Measurements from ENCODE around the gene SMAD7. TPM values are rescaled to one million over a fixed set of nuclear protein-coding genes. Genes with fewer than 3 reads are reported as not detected.
A peak's percentile ranks its signal among the peaks of the same experiment; 100 is the strongest.

The SMAD7 gene
- total RNA-seq, 1 experiment from 2014 or later = 18.6 TPM

DNA sequence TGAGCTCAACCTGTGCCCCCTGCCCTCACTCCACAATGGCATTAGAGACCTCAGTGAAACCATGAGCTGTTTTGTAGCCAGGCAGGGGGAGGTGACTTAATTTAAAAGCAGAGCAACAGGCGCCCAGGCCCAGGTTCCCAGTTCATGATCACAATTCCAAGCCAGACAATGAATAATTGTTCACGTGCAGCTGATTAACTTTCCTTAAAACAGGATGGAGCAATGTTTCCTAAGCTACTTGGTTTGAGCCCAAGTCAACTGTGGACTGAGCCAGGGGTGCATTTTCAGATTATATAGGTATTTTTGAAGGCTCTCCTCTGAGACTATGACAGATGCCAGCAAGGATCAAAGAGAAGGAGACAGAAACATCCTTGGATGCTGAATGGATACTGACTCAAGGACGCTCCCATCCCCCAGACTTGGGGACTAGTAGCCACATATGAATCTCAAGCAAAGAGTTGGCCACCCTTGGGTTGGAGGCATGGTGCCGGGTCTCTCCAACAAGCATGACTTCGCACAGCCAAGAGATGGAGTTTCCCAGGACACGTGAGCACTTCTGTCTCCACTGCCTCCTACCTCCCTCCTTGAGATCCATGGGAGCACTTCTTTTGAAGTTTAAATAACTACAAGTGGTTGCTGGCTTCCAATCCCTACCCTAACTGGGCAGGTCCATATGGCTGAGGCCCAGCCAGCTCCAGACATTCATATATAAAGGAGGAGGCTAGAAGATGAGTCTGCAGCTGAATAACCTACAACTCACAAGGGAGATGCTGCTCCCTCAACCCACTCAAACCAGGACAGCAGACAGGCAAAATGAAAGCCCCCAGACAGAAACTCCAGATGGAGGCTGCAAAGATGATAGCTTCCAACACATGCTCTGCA is 12.7 kb downstream of the SMAD7 start:
- no peak for DNase-seq (ENCODE audit: low spot score)
- in situ Hi-C loops (cut with HindIII; ENCODE audit: low sequenced_read_pairs) = no loop called here

DNA sequence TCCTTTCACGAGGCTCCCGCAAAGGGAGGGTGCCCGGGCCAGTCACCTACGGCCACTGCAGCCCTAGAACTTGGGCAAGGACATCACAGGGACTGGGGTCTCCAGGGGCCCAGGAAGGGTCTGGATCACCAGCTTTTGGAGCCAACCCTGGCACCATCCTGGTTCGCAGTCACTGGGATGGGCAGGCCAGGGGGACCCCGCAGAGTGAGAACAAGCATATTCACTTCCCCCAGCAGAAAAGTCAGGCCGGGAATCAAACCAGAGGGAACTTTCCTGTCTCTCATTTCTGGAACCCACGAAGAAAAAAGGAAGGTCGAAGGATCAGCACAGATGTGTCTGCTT is 15.4 kb downstream of the SMAD7 start:
- in situ Hi-C loops (cut with HindIII; ENCODE audit: low sequenced_read_pairs) = no loop called here
- no peak for DNase-seq (ENCODE audit: low spot score)

DNA sequence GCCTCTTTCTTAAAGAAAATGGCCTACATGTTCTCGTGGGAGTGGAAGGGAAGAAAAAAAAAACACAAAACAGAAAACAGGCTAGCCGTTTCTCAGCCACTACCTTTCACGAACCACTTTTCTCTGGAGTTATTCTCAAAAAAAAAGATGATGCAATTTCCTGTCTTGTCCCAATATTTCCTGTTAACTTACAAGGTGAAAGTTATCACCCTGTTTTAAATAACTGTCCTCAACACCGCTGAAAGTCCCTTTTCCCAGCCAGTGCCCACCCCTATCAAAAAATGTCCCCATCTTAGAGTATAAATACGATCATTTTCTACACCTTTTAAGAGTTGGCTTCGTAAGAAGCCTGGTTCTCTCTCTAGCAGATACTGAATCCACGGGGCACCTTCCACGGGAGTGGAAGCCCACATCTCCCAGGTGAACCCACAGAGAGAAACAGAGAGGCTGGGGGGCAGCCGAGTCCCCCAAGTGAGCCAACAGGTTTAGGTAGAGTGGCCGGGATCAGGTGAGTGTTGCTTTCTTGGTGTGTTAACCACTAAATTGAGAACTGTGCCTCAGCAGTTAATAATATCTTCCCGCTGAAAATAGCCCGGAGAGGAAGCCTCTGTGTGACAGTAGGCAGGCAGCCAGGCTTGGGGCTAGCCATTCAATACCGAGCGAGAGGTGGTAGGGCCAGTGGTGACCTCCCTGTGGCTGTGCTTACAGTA is 15.9 kb downstream of the SMAD7 start:
- in situ Hi-C loops (cut with HindIII; ENCODE audit: low sequenced_read_pairs) = no loop called here
- DNase-seq (ENCODE audit: low spot score) = peak; percentile 80

DNA sequence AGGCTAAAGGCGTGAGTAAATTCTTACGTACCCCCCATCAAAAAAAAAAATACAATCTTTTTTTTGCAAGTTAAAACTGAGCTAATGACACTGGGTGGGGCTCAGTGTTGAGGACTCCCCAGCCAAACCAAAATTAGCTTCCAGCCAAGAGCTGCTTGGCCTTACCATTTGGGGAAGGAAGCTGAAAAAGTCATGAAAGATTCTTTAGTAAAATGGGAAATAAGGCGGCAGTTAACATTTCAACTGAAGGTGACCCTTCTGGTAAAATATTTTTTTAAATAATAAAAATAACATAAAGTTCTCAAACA is 16.4 kb downstream of the SMAD7 start:
- DNase-seq (ENCODE audit: low spot score) = peak; percentile 40
- in situ Hi-C loops (cut with HindIII; ENCODE audit: low sequenced_read_pairs) = no loop called here

DNA sequence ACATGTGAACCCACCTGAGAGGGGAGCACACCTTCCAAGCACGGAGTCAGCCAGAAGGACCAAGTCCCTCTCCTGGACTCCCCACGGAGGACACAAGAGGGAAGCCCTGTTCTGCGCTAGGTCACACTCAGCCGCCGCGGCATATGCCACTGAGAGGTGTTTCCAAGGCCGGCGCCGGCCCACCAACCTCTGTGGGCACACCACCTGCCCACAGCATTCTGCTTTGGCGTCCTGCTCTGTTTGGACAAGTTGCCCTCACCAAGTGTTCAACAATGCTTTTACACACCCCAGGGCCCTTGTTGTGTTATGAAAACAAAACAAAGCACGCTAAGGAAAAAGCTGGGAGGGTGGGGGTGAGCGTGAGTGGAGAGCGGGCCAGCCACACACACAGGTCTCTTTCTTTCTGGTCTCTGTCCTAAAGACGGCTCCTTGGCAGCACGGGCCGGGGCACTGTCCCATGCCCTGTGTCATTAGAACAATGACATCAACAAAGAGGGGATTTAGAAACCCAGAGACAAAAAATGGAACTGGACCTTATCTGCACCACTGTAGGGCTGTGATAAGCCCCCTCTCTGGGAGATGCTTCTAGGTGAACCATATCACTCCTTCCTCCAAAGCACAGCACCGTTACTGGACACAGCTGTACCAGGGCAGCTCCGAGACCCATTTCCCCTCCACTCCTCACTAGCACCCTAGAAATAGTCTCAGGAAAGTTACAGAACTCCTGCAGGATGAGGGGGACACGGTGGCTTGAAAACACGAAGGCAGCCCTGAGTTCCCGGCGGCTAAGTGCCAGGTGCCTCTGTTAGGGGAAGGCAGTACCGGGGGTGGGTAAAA is 17.0 kb downstream of the SMAD7 start:
- peak; percentile 79 for DNase-seq (ENCODE audit: low spot score)
- in situ Hi-C loops (cut with HindIII; ENCODE audit: low sequenced_read_pairs) = no loop called here

DNA sequence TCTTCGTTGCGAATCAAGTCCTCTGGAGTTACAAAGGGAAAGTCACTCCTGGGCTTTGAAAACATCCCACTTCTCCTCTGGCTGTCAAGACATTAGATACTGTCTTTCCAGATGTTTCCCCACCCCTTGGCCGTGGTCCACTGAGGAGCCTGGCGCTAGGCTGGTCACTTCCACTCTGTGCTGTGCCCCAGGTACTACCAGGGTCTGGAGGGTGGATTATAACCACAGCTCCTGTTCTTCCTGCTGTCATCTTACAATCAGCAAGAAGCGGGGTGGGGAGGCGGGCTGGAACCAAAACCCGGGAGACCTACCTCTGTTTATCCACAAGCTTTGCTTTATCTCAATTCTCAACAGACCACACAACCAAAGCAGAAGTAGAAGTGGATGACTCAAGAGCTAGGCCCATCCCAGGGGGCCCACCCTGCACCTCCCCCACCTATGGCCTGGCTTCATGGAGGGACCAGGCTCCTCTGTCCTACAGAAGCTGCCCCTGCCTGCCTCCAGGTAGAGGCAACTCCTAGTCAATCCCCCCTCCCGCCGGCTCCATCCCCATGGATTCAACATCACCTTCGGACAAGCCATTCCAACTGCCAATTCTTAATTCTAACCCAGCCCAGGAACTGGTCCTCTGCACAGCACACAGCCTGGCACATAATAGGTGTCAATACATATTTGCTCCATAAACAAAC is 17.8 kb downstream of the SMAD7 start:
- in situ Hi-C loops (cut with HindIII; ENCODE audit: low sequenced_read_pairs) = no loop called here
- no peak for DNase-seq (ENCODE audit: low spot score)

DNA sequence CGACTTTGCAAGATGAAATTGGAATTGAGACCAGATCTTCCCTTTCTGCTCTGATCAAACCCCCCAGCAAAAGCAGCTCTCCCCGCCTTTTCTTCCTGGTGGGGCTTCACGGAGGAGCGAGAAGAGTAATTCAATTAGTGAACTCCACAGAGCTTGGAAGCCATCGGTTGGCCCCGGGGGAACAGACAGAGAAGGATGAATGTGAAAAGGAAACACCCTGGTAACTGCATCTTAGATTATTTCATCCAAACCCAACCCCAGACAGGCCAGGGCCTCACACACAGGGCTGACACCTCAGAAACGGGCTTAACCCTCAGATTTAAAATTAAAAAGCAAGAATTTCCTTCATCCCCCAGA is 18.3 kb downstream of the SMAD7 start:
- DNase-seq (ENCODE audit: low spot score) = no peak
- in situ Hi-C loops (cut with HindIII; ENCODE audit: low sequenced_read_pairs) = no loop called here

DNA sequence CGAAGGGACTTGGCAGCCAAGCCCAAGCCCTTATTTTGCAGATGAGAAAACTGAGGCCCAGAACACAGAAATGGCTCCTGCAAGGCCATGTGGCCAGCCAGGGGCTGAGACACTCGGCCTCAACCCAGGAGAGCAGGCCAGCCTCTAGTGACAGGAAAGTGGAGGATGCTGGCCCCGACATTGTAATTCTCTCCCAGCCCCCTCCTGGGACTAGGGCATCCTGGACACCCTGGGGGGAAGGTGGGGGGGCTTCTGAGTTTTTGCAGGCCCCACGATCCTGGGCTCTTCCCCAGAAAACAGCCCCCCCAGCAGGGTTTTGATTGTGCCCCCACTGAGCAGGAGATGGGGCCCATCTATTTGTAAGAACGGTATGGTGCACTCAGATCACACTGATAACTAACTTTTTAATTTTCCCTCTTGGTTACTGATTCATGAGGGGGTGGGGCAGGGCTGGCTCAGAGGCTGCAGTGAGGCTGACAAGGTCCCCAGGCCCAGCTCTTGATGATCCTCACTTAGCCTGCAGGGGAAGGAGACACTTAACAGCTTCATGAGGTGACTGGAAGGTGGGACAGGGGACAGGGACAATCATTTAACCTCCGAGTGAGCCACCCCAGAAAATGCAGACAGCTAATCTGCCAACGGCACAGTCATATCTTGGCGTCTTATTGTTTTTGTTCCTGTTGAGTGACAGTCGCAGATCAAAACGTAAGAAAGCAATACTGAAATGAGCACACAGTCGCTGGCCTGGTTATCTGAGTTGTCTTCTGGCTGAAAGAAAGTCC is 18.9 kb downstream of the SMAD7 start:
- in situ Hi-C loops (cut with HindIII; ENCODE audit: low sequenced_read_pairs) = no loop called here

DNA sequence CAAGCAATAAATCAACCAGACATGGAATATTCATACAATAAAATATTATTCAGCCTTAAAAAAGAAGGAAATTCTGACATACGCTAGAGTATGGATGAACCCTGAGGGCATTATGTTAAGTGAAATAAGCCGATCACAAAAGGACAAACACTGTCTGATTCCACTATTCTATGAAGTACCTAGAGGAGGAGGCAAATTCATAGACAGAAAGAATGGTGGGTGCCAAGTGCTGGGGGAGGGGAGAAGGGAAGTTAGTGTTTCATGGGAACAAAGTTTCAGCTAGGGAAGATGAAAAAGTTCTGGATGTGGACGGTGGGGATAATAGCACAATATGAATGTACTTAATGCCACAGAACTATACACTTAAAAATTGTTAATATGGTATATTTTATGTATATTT is 19.8 kb downstream of the SMAD7 start:
- in situ Hi-C loops (cut with HindIII; ENCODE audit: low sequenced_read_pairs) = no loop called here
- DNase-seq (ENCODE audit: low spot score) = no peak

More for the DNA sequence above, 18.9 kb downstream of the SMAD7 start:
- DNase-seq (ENCODE audit: low spot score) = peak; percentile 36

DNA sequence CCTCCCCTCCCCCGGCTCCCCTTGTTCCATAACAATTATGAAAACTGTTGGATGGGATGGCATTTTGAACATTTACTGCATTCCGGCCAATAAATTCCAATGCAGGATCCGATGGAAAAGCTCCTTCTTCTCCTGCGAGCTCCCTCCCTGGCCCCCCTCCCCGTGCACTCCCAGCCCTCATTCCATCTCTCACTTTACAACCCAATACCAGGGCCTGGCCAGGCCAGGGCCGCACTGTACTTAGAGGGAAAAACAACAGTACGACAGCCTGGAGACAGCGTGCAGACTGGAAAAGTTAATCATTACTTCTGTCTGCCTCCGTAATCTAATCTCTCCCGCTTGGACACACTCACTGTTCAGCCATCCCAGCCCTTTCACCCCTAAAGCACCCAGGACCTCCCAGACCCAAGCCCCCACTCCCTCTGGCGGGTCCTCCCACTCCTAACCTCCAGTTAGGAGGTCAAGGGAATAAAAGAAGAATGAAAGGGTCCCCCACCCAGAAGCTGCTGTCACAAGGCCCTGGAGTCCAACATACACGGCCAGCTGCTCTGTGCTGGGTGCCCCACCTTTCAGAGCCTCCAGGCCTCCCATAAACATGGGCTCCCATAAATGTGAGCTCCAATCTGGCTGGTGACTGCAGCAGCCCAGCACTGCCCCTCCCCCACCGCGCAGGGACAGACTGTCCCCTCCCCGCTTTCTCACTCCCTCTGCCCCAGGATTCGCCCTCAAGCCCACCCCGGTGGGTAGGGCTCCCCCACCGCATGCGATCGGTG is 20.6 kb downstream of the SMAD7 start:
- in situ Hi-C loops (cut with HindIII; ENCODE audit: low sequenced_read_pairs) = no loop called here
- peak; percentile 35 for DNase-seq (ENCODE audit: low spot score)

DNA sequence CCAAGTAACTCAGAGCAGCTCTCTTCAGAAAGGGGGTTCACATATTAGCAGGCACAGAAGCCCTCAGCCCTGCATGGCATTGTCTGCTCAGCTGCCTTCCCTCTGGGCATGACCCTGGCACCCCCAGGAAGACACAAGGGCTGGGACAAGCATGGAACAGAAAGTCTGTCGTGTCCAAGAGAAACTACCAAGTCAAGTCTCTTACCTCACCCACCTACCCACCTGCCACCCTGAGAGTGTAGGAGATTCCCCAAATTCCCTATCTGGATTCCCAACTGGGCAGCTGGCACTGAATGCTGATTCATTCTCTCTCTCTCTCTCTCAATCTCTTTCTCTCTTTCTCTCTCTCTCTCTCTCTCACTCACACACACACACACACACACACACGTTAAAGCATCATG is 21.6 kb downstream of the SMAD7 start:
- in situ Hi-C loops (cut with HindIII; ENCODE audit: low sequenced_read_pairs) = no loop called here
- no peak for DNase-seq (ENCODE audit: low spot score)

DNA sequence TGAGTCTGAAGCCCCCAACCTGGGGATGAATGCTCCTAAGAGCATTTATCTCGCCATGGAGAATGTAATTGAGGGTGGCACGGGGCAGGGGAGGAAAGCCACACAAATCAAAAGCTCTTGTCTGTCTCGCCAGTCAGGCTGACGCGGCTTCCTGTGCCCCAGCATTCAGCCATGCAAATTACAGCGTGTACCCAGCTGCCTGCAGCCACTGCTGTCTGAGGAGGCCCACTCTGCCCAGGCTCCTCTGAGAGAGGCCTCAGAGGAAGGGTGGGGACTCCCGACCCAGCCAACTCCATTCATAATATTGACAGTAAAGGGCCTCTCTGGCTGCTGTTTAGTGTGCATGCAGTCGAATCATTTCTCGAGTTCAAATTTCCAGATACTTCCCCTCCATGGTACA is 22.0 kb downstream of the SMAD7 start:
- in situ Hi-C loops (cut with HindIII; ENCODE audit: low sequenced_read_pairs) = no loop called here
- DNase-seq (ENCODE audit: low spot score) = peak; percentile 60

DNA sequence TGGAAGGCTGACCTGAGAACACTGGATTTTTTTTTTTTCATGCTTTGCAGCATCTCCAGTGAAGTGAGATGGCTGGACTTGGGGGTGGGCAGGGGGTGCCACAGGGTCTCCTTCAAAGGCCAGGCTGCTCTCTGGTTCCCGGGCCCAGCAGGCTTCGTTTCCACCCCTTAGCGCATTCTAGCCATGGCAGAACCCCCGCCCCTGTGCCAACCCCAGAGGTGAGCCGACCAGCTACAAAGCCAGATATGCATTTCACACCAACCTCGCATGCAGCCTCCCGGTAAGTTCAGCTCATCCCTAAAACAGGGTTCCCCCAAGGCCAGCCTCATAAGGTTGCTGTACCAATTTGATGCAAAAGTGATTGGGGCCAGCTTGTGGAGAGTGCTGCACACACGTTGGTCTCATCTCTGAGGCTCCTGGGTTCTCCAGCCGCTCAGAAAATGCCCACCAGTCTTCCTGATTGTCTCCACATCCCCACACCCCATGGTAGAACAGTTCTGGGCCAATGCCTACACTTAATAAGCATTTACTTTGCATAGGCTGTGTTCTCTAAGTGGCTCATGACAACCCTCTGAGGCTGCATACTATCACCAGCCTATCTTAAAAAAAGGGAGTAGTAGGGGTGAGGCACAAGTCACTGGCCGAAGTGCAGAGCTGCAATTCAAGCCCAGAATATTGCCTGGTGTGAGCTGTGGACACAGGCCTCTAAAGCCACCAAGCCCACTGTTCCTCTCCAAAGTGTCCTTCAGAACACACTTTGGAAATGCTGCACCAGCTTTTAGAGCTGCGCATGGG is 23.3 kb downstream of the SMAD7 start:
- DNase-seq (ENCODE audit: low spot score) = peak; percentile 35
- in situ Hi-C loops (cut with HindIII; ENCODE audit: low sequenced_read_pairs) = no loop called here

DNA sequence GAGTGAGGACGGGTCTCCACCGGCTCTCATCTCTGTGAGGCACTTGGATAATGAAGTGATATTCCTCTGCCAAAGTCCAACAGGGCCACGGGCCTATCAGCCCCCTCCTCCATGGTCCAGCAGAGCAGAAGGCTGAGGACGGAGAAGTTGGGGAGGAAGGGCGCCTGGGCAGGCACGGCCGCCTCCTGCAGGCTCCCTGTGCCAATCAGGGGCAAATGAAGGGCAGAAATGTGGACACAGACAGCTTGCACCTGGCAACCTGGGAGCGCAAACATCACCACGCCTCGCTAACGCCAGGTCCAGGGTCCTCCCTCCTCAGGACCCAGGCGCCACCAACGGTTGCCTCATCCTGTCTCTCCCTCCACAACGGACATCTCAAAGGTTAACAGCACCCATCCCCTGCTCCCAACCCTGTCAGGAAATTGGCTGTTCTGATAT is 24.3 kb downstream of the SMAD7 start:
- in situ Hi-C loops (cut with HindIII; ENCODE audit: low sequenced_read_pairs) = no loop called here
- DNase-seq (ENCODE audit: low spot score) = peak; percentile 35

DNA sequence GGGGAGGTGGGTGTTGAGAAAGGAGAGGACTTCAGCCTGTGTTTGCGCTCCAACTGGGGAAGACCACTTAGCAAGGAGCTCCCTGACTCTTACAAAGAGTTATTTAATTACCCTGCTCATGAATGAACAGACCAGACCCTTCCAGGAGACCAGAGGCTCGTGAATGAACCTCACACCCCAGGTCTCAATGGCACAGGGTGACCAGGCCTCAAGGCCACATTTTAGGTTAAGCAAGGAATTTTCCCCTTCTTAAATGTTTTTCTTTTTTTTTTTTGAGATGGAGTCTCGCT is 25.3 kb downstream of the SMAD7 start:
- in situ Hi-C loops (cut with HindIII; ENCODE audit: low sequenced_read_pairs) = no loop called here
- peak; percentile 25 for DNase-seq (ENCODE audit: low spot score)

DNA sequence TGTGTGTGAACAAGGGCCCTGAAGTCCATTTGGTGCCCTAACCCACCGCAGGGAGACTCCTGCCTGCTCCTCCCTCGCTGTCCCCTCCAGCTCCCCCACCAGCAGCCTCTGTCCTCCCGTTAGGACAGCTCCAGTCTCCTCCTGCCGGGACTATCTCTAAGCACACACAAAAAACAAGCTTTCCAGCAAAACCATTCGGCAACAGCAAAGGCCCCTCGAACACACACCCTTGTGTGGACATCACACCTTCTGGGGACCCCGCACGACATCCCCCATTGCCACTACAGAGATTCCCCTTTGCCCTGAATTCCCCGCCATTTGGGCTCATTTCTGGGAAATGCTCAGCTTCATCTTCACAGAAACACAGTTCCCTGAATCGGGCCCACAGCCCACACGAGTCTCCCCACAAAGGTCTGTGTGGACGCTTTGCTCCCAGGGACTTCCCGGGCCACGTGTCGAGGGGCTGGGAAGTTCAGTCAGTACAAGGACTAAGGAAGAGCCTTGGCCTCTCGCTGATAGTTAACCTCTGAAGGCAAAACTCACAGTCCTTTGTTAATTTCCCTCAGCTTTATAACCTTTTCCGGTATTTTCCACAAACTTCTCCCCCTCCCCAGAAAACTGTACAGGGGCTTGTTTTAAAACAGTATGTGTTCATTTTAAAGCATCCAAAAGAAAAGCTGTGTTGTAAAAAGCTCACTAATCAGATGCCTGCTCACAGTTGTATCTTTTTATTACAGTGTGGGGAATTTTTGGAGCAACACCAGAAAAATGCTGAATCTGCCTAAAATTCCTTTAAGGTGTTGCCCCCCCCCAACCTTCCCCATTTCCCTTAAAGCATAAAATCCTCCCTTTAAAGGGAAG is 25.9 kb downstream of the SMAD7 start:
- DNase-seq (ENCODE audit: low spot score) = peak; percentile 44
- in situ Hi-C loops (cut with HindIII; ENCODE audit: low sequenced_read_pairs) = no loop called here

Measured in G401 (cell line).